Right renal pelvis (tissue), 4 donors: ENCODE results near the gene WDR33. TPM values are rescaled to one million over a fixed set of nuclear protein-coding genes. Genes with fewer than 3 reads are reported as not detected.

ENCODE experiments used
- DNase-seq, 4 donors: peaks; one replicate each; pipeline ENCODE4 v3.0.0-alpha.2; 2013; ENCODE audit warnings: low read depth in 4 of 4, low spot score in 3 of 4, missing footprints in 1 of 4
- polyA plus RNA-seq, 4 donors: library from polyadenylated mRNA; unstranded; fragments of 120-200 nt; gene quantifications; one replicate each; pipeline ENCODE4 v1.2.1, GENCODE V29; 2013; ENCODE audit not compliant: insufficient read length in 4 of 4

Gene WDR33
- polyA plus RNA-seq, 4 donors: 52.8 to 77.7 (median 63.3) TPM

GRCh38 chr2:127661072-127661649 lies 149.8 kb downstream of the WDR33 start:
- no peak for DNase-seq

- DNase-seq: no peak
These were observed 150.7 kb downstream of the WDR33 start for GRCh38 chr2:127660291-127660578.

- DNase-seq: no peak
These were observed 151.3 kb downstream of the WDR33 start for GRCh38 chr2:127659408-127660290.

- no peak for DNase-seq
These were observed 152.1 kb downstream of the WDR33 start for GRCh38 chr2:127658641-127659407.

GRCh38 chr2:127658146-127658545 lies 152.8 kb downstream of the WDR33 start:
- DNase-seq: no peak

- DNase-seq: no peak
These were observed 153.8 kb downstream of the WDR33 start for GRCh38 chr2:127657232-127657595.

GRCh38 chr2:127656569-127657231 lies 154.3 kb downstream of the WDR33 start:
- DNase-seq: no peak

GRCh38 chr2:127655209-127656073 lies 155.5 kb downstream of the WDR33 start:
- no peak for DNase-seq

GRCh38 chr2:127654838-127655175 lies 156.2 kb downstream of the WDR33 start:
- DNase-seq: no peak

GRCh38 chr2:127654084-127654837 lies 156.7 kb downstream of the WDR33 start:
- DNase-seq: no peak

- DNase-seq: no peak
These were observed 157.4 kb downstream of the WDR33 start for GRCh38 chr2:127653421-127654083.

GRCh38 chr2:127652786-127653357 lies 158.1 kb downstream of the WDR33 start:
- no peak for DNase-seq

GRCh38 chr2:127651971-127652550 lies 158.9 kb downstream of the WDR33 start:
- no peak for DNase-seq

- DNase-seq: no peak
These were observed 159.6 kb downstream of the WDR33 start for GRCh38 chr2:127651381-127651809.
